T-helper 17 cell (primary cell): ENCODE results near the gene ZMPSTE24. TPM values are rescaled to one million over a fixed set of nuclear protein-coding genes. Genes with fewer than 3 reads are reported as not detected.
A peak's percentile ranks its signal among the peaks of the same experiment; 100 is the strongest.
"Not testable (repeated sequence)": the region's sequence is repeated elsewhere in the genome, so short reads cannot be mapped to it uniquely, and the experiment has no call there.

Experiments
- ATAC-seq: fragments of 150-1000 bp; cut with Tn5 transposase; 2 replicates; pipeline ENCODE4 v1.10.0; 2021; ENCODE audit warnings: mild to moderate bottlenecking, moderate library complexity
- DNase-seq, 3 donors: peaks; one replicate each; pipeline versions ENCODE4 v3.0.0 to v3.0.0-alpha.2; 2020 to 2021
- H3K9me3 ChIP-seq: one replicate; pipeline ENCODE4 v1.7.0; 2013; ENCODE audit warnings: low read length, mild to moderate bottlenecking; ENCODE audit not compliant: control insufficient read depth, poor library complexity, severe bottlenecking
- H3K27ac Mint-ChIP-seq: one replicate; pipeline ENCODE4 v1.8.0; 2022; ENCODE audit warnings: mild to moderate bottlenecking, moderate library complexity, mixed read lengths
- H3K27me3 Mint-ChIP-seq: one replicate; pipeline ENCODE4 v1.8.0; 2022; ENCODE audit warnings: mixed read lengths
- H3K36me3 Mint-ChIP-seq: one replicate; pipeline ENCODE4 v1.8.0; 2022; ENCODE audit warnings: low read depth, mixed read lengths
- H3K4me1 Mint-ChIP-seq: one replicate; pipeline ENCODE4 v1.8.0; 2022; ENCODE audit warnings: mild to moderate bottlenecking, mixed read lengths
- H3K4me3 Mint-ChIP-seq: one replicate; pipeline ENCODE4 v1.8.0; 2022; ENCODE audit warnings: mild to moderate bottlenecking, moderate library complexity, mixed read lengths
- total RNA-seq, 4 donors: library from RNA in 2 of 4; stranded (reverse) in 2 of 4; gene quantifications; one replicate each; pipeline ENCODE4 v1.2.3 and lab custom pipeline; 2022 to 2026

Gene ZMPSTE24
- total RNA-seq (10 to 100 TPM in 1 of 2 donors, 1 to 10 TPM in 1; 9.0 to 14.3 TPM), total RNA-seq (lab: John Stamatoyannopoulos, UW) (27.1 to 45.4 reads per million in 2 donors)

DNA sequence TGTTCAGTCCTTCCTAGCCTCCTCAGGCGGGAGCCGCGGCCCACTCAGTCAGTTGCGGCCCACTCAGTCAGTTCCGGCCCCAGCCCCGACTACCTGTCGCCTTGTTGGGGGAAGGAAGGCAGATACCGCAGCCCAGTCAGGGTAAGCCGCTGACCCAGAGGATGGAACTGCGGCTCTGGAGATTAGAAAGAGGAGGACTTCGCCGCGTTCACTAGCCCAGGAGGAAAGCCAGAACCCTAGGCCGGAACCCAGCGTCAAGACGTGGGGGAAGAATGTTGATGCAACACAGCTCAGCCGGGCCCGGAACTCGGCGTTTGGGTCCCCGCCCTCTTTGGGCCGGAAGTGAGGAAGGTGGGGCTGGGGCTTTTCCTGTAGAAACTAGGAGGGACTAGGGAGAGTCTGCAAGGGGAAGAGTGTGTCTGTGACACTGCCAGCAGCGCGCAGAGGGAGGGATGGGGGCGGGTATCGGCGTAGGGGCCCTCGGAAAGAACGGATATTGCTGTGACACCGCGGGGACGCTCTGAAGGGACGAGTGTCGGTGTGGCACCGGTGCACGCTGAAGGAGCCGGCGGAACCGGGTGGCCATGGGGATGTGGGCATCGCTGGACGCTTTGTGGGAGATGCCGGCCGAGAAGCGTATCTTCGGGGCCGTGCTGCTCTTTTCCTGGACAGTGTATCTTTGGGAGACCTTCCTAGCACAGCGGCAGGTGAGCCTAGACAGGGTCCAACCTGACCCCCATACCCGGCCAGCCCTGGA lies at the start of gene ZMPSTE24:
Gene ZMPSTE24 (plus strand): TSS at position 549 of the 757 bp plus-strand sequence. CDS start 36 bp downstream, at position 585.
- ATAC-seq (peak; percentile 96), DNase-seq (peak; percentile 86 to 93 (median 89))
- H3K4me1 Mint-ChIP-seq, result peaks cover 20% of the 10 kb centered on the region
- peak within 1 kb of the TSS; percentile 100 for H3K27ac Mint-ChIP-seq
- no peaks in the 10 kb centered on the region for H3K27me3 Mint-ChIP-seq
- peak within 1 kb of the TSS; percentile 95 for H3K4me3 Mint-ChIP-seq
- peaks cover 7% of the 10 kb centered on the region for H3K36me3 Mint-ChIP-seq
- H3K9me3 ChIP-seq, result no peaks in the 10 kb centered on the region

DNA sequence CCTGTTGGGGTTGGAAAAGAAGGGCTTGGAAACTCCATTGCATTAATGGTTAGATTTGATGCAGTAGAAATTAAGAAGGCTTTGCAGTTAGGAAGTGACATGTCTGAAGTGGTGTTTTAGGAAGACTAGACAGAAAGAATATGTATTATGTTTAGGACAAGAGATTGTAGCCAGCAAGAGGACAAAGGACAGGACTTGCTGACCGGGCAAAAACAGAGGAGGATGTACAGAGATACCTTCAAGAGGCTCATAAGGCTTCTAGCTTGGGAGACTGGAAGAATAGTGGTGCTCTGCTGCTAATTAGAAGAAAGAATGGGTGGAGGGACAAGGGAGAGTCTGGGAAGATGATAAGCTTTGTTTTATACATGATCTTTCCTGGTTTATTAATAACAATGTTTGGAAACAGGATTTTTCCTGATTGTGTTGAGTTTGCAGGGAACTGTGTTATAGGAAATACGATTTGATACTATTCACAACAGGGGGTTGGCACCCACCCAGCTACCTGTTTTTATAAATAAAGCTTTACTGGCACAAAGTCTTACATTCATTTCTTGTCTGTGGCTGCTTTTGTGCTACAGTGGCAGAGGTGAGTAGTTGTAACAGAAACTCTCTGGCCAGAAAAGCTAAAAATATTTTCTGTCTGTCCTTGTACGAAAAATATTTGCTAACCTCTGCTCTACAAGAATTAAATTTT lies 47.4 kb upstream of the ZMPSTE24 start:
- H3K4me1 Mint-ChIP-seq, result peaks cover 17% of the 10 kb centered on the region
- H3K9me3 ChIP-seq, result no peaks in the 10 kb centered on the region
- H3K27me3 Mint-ChIP-seq, result no peaks in the 10 kb centered on the region
- DNase-seq (no peak), ATAC-seq (no peak)
- peak overlapping the region; percentile 39 for H3K4me3 Mint-ChIP-seq
- H3K36me3 Mint-ChIP-seq, result peaks cover 19% of the 10 kb centered on the region
- peak overlapping the region; percentile 37 for H3K27ac Mint-ChIP-seq

- Mint-ChIP-seq H3K4me3 (peak overlapping the region; percentile 5), H3K27me3 (no peaks in the 10 kb centered on the region), H3K4me1 (peaks cover 16% of the 10 kb centered on the region), H3K36me3 (no peaks in the 10 kb centered on the region), H3K27ac (peak overlapping the region; percentile 63)
- ATAC-seq, result no peak
- DNase-seq, result no peak
- H3K9me3 ChIP-seq, result no peaks in the 10 kb centered on the region
Observed at GRCh38 chr1:40218333-40218732, 39.7 kb upstream of the ZMPSTE24 start.

GRCh38 chr1:40221471-40221905 lies 36.5 kb upstream of the ZMPSTE24 start:
- peaks cover 19% of the 10 kb centered on the region for H3K4me1 Mint-ChIP-seq
- not testable (repeated sequence) for DNase-seq, H3K27ac Mint-ChIP-seq, H3K4me3 Mint-ChIP-seq, H3K27me3 Mint-ChIP-seq, H3K36me3 Mint-ChIP-seq, H3K9me3 ChIP-seq, ATAC-seq

DNA sequence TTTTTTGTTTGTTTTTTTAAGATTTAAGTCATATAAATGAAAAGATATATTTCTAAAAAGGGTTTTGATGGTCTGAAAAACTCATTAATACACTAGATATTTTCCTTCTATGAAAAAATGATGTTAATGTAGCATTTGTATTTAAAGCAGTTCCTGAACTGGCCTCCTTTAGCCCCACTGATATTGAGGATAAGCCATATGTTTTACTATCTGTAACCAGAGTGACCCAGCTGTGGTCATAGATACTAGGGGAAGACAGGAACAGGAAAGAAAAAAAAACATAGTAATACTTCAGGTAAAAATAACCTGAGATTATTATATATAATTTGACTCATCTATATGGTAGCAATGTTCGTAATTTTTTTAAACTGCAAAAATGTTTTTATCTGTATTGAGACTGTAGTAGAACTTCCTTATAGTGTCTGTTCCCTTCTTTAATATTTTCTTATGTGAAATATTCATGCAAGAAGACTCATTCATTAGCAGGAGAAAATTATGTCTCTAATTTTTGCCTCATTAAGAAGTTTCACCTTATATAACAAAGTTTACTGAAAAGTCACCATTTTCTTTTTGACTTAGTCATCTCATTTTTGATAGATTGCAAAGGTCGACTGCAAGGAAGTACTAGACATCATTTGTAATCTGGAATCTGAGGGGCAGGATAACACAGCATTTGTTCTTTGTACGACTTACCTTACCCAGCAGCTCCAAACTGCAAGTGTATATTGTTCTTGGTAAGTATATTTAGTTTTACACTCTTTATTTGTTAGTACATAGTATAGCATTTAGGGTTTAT lies 35.9 kb upstream of the ZMPSTE24 start:
- Mint-ChIP-seq H3K4me3 (no peak overlapping the region), H3K27ac (no peak overlapping the region), H3K27me3 (no peaks in the 10 kb centered on the region), H3K4me1 (peaks cover 19% of the 10 kb centered on the region), H3K36me3 (no peaks in the 10 kb centered on the region)
- ATAC-seq (no peak), DNase-seq (no peak)
- H3K9me3 ChIP-seq, result no peaks in the 10 kb centered on the region

GRCh38 chr1:40224040-40224439 lies 34.0 kb upstream of the ZMPSTE24 start:
- Mint-ChIP-seq H3K27me3 (no peaks in the 10 kb centered on the region), H3K27ac (no peak overlapping the region), H3K36me3 (no peaks in the 10 kb centered on the region), H3K4me3 (no peak overlapping the region), H3K4me1 (peaks cover 15% of the 10 kb centered on the region)
- no peak for DNase-seq
- no peak for ATAC-seq
- H3K9me3 ChIP-seq, result no peaks in the 10 kb centered on the region

GRCh38 chr1:40226192-40226591 lies 31.8 kb upstream of the ZMPSTE24 start:
- no peak for ATAC-seq
- Mint-ChIP-seq H3K27ac (no peak overlapping the region), H3K27me3 (no peaks in the 10 kb centered on the region), H3K4me3 (no peak overlapping the region), H3K36me3 (peaks cover 4% of the 10 kb centered on the region), H3K4me1 (peaks cover 13% of the 10 kb centered on the region)
- no peak for DNase-seq
- no peaks in the 10 kb centered on the region for H3K9me3 ChIP-seq

GRCh38 chr1:40232444-40232843 lies 25.6 kb upstream of the ZMPSTE24 start:
- Mint-ChIP-seq H3K4me3 (no peak overlapping the region), H3K27ac (peak overlapping the region; percentile 54), H3K4me1 (peaks cover 9% of the 10 kb centered on the region), H3K27me3 (no peaks in the 10 kb centered on the region), H3K36me3 (peaks cover 12% of the 10 kb centered on the region)
- H3K9me3 ChIP-seq, result no peaks in the 10 kb centered on the region
- DNase-seq (peak in 1 of 3 donors; percentile 16), ATAC-seq (peak; percentile 55)

GRCh38 chr1:40239626-40240025 lies 18.4 kb upstream of the ZMPSTE24 start:
- no peak for DNase-seq
- Mint-ChIP-seq H3K4me3 (no peak overlapping the region), H3K27me3 (no peaks in the 10 kb centered on the region), H3K36me3 (peaks cover 8% of the 10 kb centered on the region), H3K4me1 (peaks cover 14% of the 10 kb centered on the region), H3K27ac (peak overlapping the region; percentile 27)
- H3K9me3 ChIP-seq, result no peaks in the 10 kb centered on the region
- ATAC-seq, result no peak

GRCh38 chr1:40240390-40240789 lies 17.6 kb upstream of the ZMPSTE24 start:
- Mint-ChIP-seq H3K4me3 (no peak overlapping the region), H3K4me1 (peaks cover 14% of the 10 kb centered on the region), H3K27ac (peak overlapping the region; percentile 27), H3K36me3 (peaks cover 8% of the 10 kb centered on the region), H3K27me3 (no peaks in the 10 kb centered on the region)
- DNase-seq (no peak), ATAC-seq (no peak)
- no peaks in the 10 kb centered on the region for H3K9me3 ChIP-seq

GRCh38 chr1:40241362-40241761 lies 16.7 kb upstream of the ZMPSTE24 start:
- peak overlapping the region; percentile 76 for H3K27ac Mint-ChIP-seq
- ATAC-seq (peak; percentile 14), DNase-seq (no peak)
- H3K27me3 Mint-ChIP-seq, result no peaks in the 10 kb centered on the region
- peak overlapping the region; percentile 47 for H3K4me3 Mint-ChIP-seq
- no peaks in the 10 kb centered on the region for H3K9me3 ChIP-seq
- peaks cover 14% of the 10 kb centered on the region for H3K4me1 Mint-ChIP-seq
- peaks cover 5% of the 10 kb centered on the region for H3K36me3 Mint-ChIP-seq

GRCh38 chr1:40243351-40243750 lies 14.7 kb upstream of the ZMPSTE24 start:
- no peaks in the 10 kb centered on the region for H3K9me3 ChIP-seq
- no peak overlapping the region for H3K4me3 Mint-ChIP-seq
- ATAC-seq (no peak), DNase-seq (no peak)
- H3K36me3 Mint-ChIP-seq, result peaks cover 2% of the 10 kb centered on the region
- peaks cover 14% of the 10 kb centered on the region for H3K4me1 Mint-ChIP-seq
- no peaks in the 10 kb centered on the region for H3K27me3 Mint-ChIP-seq
- no peak overlapping the region for H3K27ac Mint-ChIP-seq
